B cell (primary cell): ENCODE results near the gene MROH7.

Experiments
- EZH2 ChIP-seq: IDR thresholded peaks from 2 replicates; pipeline ENCODE4 v1.6.1; 2012; ENCODE audit warnings: borderline replicate concordance, low read depth, mild to moderate bottlenecking, moderate library complexity, low read length; ENCODE audit not compliant: insufficient read depth, poor library complexity, severe bottlenecking
- TF ChIP-seq, protein P1 (sequence below): fragments of 200-600 bp; IDR thresholded peaks from one replicate; pipeline ENCODE4 v1.8.0; 2022; ENCODE audit warnings: antibody characterized with exemption, mild to moderate bottlenecking

DNA sequence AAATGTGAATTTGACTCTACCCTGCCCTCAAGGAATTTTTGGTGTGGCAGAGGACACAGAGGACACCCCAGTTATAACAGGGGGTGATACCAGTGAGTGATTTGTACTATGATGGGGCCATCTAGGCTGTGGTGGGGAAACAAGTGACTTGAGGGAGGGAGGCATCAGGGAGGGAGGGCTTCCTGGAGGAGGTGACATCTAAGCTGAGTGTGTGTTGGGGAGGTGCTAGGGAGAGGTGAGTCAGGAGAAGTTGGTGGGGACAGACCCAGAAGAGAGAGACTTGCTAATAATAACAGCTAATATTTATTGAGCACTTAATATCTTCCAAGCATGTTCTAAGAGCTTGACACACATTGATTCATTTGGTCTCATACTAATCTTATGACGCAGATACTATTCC lies 54.2 kb downstream of the MROH7 start:
- TF ChIP-seq, protein P1, sequence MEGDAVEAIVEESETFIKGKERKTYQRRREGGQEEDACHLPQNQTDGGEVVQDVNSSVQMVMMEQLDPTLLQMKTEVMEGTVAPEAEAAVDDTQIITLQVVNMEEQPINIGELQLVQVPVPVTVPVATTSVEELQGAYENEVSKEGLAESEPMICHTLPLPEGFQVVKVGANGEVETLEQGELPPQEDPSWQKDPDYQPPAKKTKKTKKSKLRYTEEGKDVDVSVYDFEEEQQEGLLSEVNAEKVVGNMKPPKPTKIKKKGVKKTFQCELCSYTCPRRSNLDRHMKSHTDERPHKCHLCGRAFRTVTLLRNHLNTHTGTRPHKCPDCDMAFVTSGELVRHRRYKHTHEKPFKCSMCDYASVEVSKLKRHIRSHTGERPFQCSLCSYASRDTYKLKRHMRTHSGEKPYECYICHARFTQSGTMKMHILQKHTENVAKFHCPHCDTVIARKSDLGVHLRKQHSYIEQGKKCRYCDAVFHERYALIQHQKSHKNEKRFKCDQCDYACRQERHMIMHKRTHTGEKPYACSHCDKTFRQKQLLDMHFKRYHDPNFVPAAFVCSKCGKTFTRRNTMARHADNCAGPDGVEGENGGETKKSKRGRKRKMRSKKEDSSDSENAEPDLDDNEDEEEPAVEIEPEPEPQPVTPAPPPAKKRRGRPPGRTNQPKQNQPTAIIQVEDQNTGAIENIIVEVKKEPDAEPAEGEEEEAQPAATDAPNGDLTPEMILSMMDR, result no peak
- TF ChIP-seq EZH2, result no peak
